Activated CD4-positive, alpha-beta T cell treated with anti-CD3 and anti-CD28 coated beads, Interleukin-2, amount 50 U/mL, for 48 hours (primary cell): ENCODE data around the gene TMEFF2.
"Not testable (repeated sequence)": the region's sequence is repeated elsewhere in the genome, so short reads cannot be mapped to it uniquely, and the experiment has no call there.

Experiments used
- DNase-seq, 2 experiments: peaks; one replicate each; pipeline ENCODE4 v3.0.0-alpha.2; 2020

TMEFF2 gene

DNA sequence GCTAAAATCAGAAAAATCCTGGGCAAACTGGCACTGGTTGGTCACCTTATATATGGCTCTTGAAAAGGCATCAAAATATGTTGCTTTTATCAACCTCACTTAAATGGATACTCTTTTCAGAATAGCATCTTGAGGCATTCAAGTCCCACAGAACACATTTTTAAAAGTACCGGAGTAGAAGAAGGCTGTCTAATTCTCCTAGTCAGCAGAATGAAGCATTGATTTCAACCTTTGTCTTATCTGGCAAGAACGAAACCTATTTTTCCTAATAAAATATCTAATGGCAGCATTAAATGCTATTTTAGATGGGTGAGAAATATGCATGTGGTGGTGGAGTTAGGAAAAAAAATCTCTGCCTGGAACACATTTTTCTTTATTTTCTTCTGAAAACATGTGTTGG is 27.8 kb downstream of the TMEFF2 start:
- no peak for DNase-seq

DNA sequence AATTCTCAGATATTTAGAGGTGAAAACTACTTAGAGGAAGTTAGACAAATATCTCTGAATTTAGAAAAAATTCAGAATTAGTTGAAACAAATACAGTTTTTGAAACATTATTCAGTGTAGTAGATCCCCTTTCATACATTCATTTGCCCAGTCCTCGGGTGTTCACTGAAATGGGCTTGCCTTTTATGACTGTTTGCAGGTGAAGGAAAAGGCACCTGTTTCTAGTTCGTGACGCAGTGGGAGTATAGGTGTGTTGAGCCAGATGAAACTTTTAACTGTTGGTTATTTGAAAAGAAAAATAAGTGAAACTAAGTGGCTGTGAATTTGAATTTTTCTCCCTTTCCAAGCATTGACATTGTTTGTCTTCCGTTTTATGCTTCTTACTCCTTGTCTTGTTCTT is 28.9 kb downstream of the TMEFF2 start:
- DNase-seq, result no peak

DNA sequence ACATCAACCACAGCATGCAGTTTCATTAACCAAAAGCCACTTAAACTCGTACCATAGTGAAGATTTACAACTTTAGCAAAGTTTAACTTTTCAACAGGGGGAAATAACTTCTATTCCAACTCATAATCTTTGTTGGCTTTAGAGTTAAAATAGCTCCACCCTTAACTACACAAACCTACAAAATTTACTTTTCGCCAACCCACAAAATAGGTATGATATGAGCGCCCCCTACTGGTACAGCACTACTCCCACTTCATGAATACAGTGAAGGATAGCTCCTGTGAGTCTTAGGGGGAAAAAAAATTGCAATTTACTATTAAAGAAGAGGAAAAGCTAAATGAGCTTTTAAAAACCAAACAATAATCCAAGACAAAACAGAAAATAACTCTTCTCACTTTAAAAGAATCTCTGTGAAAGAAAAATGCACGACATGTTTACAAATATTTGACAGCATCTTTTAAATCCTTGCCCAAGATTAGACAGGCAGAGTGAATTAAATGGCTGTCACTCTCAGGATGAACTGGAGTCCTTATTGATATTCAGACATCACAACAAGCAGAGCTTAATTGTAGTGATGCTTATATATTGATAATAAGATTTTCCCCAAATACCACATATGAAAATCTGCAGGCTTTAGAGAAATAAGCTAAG is 32.2 kb downstream of the TMEFF2 start:
- peak; percentile 60 to 73 for DNase-seq

DNA sequence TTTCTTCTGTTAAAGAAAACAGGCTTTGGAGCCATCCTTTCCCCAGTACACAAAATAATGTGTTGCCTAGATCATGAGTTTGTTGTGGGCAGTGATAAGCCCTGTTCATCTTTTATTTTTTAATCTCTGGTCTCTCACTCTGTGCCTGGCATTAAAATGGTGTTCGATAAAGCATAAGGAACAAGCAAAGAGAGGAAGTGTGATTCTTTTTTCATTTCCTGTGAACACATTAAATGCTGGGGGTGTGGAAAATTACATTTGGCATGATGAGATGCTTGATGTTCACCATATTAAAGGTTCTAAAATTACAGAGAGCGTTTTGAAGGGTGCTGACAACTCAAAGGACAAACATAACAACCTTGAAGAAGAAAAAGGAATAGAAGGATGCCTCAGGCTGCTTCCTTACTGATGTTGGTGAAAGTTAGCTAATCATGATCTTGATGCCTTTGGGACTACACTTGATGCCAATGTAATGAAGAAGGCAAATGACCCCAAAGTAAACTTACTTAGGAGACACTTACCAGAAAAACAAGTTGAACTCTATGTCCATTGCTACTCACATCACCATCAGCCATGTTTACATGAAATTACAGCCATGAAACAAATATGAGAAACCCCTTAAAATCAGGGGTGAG is 33.0 kb downstream of the TMEFF2 start:
- DNase-seq, result no peak

DNA sequence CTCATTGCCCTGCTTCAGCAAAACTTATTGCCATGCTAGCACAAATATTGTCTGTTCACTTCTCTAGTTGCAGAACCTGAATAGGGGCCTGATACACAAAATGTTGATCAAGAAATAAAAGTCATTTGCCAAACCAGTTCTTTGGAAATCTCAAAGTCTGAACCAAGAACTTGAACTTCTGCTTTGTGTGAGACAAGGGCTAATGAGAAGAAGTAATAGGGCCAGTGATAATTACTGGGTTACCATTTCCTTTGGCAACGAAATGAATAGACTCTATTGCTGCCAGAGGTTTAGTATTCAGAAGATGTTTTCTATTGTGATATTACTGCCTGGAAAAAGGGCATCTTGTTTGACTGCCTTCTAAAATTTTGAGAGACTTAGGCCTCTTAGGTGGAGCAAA is 35.0 kb downstream of the TMEFF2 start:
- DNase-seq, result no peak

DNA sequence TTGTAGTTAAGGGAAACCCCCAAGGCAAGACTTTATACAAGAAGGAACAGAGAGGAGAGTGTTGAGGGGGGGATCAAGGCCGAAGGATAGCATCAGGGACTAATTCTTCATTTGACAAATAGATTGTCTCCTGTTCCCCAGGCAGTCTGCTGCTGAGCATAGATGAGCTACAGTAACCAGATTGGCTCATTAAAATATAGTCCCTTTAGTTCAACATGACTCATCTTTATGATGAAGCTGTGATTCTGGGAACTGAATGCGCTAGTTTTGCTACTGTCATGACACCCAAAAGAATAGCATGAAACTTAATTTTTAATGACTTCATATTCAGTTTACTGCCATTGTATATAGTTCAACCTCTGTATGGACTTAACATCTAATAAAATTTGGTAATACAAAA is 35.5 kb downstream of the TMEFF2 start:
- DNase-seq, result no peak

DNA sequence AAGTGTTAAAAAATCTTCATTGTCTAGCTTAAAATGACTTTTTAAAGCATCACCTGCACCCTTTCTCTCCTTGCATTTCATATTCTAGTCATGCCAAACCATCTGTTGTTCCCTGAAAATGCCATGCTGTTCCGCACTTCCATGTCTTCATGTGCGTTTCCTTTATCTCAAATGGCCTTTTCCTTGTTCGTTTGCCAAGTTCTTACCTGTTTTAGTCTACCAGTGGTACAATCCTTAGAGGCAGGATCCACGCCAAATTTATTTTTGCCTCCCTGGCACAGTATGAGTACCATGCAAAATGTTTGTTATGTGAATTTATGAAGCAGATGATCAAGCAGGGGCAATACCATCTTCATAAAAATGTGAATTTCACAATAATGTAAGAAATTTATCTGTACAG is 37.0 kb downstream of the TMEFF2 start:
- no peak for DNase-seq

DNA sequence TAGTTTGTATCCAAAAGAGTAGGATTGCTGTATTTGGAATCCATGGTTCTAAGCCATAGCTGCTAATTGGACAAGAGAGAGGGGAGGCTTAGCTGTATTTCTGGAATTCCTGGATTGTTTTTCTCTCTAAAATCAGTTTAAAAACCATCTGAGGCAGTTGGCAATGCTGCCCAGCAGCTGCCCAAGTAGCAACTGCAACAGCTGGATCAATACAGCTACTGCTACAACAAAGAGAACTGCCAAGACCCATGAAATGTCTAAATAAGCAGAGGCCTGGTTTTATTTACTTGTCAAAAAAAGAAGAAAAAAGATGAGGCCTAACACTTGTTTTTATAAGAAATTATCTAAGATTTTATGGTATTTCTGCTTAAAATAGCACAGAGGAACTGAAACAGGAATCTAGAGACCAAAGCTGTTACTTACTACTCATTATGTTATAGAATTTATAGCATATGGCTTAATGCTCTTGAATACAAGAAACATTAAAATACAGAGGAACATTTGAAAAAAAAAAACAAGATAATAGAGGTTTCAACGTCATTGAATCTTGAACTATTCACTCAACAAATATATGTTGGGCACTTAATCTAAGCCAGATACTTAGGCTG is 39.1 kb downstream of the TMEFF2 start:
- DNase-seq, result no peak

DNA sequence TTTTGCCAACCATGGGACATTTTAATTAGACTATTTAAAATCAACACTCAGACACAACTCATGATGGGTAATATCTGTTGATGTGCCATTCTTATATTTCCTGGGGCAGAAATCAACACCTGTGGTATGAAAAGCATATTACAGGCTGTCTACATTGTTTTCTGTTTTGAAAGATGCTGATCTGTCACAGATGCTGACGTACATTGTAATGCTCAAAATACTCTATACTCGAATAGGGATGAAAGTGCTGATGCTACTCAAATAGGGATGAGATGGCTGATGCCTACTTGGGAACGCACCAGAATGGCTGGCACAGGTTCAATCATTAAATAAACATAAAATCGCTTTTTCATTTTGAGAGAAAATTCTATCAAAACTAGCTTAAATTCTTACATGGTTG is 41.2 kb downstream of the TMEFF2 start:
- no peak for DNase-seq

DNA sequence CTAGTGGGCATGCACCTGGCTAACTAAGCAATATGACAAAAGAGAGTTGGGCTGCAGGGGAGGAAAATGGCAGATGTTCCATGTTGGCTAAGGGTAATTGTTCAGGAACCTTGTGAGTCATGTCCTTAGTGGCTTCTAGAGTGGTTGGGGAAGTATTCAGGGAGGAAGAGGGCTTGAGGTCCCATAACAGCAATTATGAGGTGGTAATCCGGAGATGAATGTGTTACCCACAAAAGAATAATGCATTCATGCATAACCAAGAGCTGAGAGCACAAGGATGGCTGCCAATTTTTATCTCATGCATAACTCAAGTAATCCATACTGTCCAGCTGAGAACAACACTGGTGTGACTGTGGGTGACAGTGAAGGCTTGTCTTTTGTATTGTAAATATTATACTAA is 42.9 kb downstream of the TMEFF2 start:
- no peak for DNase-seq

DNA sequence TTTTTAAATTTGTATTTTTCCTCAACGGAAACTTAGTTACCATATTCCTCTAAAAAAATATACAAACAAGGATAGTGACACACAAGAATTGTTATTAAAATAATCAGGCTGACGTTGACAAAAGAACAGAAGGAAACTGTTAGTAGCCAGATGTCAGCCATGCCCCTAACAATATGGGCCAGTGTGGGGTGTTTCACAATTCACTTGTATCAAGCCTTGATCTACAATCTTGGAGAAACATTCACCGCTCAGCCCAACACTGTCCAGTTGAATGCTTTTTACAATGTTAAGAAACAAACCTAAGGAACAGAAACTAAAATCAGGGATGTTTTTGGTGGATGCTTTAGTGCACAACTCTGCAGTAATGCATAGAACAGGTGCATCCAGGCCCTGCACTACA is 44.6 kb downstream of the TMEFF2 start:
- no peak for DNase-seq

DNA sequence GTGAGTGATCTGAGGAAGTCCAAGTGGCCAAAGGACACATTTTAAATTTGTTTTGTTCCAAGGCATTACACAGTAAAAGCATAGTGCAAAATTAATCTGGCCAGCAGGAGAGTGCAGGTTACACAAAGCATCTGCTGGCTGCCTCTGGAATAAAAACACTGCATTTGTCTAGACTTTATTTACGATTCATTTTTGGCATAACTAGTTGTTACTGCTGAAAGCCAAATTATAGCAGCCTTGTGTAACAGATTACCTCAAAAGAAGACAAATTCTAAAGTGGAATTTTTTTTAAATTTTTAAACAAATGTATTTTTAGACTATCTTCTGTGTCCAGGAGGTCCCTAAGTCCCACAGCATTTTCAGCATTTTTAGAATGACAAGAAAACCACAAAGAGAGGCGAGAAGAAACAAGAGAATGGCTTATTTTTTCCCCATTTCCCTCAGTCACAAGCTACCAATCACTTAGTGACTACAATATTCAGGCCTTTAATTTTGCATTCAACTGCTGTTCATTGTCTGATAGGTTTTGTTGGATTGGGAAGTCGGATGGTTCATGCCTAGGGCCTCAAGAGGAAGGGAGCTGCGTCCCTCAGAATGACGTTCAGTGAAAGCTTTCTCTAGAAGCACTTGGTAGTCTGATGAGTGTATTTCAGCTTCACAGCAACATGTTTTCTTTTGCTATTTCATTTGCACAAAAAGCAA is 46.0 kb downstream of the TMEFF2 start:
- no peak for DNase-seq

DNA sequence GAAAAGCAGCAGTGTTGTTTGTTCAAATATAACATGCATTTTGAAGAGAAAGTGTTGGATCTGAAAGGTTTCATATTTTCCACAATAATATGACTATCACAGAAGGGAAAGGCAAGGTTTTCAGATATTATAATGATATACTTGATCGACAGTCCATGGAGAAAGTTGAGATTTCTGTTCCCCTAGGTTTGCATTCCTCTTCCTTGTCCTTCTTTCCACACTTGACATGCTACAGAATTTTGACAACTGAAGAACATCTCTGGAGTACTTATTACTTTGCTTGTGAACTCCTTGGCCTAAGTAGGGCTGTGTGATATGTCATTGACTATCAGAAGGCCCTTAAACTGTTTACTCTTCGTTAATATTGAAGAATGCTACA is 46.5 kb downstream of the TMEFF2 start:
- no peak for DNase-seq

DNA sequence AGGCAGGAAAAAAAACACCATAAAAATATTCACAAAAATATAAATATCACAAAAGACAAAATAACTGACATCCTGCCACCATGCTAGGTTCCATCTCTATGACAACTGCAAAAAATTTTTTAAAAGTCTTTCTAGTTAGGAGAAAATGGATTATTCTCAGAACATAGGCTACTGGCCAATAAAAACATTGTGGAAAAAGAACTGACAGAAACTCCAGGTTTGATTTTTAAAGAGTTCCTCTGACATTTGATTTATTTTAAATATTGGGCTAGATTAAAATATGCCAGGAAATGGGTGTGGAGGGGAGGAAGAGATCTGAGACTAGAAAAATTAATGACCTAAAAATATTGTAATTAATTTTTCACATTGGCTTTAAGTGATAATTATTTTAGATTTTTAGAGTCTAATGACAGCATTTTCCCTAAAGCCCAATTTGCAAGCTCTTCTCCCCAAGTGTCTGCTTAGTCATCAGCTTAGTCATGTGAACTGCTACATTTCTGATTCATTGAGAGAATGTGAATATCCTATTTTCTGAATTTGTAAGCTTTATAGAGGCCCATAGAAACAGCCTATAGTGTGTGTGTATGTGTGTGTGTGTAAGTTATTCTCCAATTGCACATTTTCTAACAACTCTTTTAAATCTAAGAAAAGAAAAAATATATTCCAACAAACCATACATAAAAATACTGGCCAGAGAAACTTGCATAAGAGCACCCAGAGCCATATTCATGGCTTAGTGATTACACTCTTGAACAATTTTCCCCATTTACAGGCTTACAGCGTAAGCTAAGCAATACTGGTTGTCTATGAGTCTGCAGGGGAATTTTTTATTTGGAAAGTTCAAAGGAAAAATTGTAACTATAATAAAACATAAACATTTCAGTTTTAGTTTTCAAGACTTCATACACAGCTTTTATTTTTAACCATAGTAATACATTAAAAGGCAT is 48.4 kb downstream of the TMEFF2 start:
- DNase-seq, result no peak

DNA sequence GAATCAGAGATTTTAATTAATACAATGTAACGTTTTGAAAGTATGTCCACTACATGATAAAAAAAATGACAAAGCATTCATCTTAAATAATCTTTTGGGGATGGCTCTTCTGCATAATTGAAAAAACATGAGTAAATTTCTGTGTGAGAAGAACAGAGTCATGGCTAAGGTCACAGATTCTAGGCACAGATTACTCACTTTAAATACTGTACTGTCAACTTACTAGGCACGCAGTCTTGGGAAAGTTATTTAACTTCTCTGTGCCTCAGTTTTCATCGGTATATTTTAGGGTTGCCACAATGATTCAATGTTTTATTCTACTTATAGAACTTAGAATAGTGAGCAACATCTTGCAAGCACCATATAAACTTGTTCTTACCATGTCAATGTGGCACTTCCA is 49.2 kb downstream of the TMEFF2 start:
- no peak for DNase-seq

DNA sequence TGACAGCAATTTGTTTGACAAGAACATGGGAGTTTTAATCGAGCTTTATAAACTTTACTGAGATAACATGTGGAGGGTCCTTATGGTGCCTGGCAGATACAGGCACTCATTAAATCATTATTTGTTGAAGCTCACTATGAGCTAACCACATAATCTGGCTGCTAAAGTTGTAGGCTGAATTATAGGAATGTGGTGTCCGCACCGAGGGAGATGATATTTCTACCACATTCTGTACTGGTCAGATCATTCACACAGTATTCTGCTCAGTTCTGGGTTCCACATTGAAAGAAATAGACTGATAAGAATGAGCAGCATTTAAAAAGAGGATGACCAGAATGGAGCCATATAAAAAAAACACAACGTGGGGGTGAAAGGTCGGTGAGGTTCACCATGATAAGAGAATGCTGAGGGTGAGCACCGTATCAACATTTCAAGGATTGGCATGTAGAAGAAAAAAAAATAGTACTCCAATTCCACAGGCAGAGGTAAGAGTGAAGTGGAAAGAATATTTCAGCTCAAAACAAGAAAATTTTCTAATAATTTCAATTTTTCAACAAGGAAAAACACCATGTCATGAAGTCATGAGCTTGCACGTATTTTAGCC is 54.4 kb downstream of the TMEFF2 start:
- DNase-seq, result no peak

DNA sequence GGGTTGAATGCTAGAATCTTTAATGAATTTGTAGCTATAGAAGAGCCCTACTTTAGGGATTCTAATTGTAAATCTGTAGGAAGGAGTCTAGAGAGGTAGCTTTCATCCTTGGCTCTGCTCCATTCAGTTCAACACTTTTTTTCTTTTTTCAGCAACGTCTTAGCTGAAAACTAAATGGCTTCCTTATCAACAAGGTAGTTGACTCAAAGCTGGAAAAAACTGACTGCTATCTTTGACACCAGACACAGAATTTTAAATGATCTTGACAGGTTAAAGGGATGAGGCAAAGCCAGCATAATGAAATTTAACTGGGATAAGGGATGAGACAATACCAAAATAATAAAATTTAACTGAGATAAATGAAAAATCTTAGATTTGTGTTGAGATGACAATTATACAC is 54.9 kb downstream of the TMEFF2 start:
- no peak for DNase-seq

DNA sequence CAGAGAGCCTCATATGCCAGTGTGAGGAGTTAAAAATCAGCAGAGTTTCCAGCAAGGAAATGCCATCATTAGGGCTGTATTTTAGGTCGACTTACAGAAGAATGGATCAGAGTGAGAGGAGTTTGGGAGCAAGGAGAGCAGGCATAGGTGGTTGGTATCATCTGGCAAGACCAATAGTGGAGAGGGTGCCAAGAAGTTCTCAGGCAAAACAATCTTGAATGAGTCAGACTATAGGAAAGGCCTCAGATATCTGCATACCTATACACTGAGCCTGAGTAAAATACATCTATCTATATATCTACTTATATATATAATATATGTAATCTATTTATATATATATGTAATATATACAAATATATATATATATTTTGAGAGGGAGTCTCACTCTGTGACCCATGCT is 57.3 kb downstream of the TMEFF2 start:
- no peak for DNase-seq

DNA sequence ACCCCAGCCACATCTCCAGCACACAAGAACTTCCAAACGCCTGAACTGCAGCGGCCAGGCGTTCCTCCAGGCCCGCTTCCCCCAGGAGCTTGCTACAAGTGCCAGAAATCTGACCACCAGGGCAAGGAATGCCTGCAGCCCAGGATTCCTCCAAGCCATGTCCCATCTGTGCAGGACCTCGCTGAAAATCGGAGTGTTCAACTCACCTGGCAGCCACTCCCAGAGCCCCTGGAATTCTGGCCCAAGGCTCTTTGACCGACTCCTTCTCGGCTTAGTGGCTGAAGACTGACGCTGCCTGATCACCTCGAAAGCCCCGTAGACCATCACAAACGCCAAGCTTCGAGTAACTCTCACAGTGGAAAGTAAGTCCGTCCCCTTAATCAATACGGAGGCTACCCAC is 62.1 kb downstream of the TMEFF2 start:
- DNase-seq, result not testable (repeated sequence)

DNA sequence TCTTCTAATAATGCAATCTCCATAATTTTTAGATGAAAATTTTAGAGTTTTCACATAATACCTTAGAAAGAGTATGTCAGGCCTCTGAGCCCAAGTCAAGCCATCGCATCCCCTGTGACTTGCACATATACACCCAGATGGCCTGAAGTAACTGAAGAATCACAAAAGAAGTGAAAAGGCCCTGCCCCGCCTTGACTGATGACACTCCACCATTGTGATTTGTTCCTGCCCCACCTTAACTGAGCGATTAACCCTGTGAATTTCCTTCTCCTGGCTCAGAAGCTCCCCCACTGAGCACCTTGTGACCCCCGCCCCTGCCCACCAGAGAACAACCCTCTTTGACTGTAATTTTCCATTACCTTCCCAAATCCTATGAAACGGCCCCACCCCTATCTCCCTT is 64.4 kb downstream of the TMEFF2 start:
- not testable (repeated sequence) for DNase-seq

DNA sequence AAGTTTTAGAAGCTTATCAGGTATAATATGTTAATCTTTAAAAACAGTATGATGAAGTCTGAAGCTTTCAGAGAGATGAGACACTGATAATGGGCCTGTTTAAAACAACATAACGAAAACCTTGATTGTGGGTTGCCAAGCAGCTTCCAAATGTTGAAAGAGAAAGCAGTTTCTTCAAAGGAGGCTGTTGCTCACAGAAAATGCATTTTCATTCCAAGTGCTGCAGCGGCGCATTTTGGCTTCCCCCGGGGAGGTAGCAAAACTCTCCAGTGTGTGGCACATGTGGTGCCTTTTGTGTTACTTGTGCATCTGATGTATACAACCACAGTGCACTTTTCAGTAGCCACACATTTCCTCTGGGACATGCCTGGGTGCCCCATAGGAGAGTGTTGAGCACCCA is 66.1 kb downstream of the TMEFF2 start:
- no peak for DNase-seq

DNA sequence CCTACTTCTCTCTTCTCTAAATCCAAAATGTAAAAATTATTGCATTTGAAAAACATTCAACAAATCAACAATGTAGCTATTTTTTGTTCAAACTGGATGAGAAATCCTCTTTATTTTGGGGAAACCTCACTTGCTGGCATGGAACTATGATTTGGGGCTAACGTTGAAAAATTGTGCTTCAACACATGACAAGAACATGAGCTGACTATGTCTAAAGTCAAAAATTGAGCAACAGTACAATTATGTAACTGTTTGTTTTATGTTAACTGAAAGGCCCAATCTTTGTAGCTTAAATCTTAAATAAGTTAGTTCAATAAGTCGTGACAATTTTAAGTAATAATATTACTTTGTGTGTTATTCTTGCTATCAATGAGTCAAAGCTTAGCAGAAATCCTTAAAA is 67.3 kb downstream of the TMEFF2 start:
- DNase-seq, result no peak

DNA sequence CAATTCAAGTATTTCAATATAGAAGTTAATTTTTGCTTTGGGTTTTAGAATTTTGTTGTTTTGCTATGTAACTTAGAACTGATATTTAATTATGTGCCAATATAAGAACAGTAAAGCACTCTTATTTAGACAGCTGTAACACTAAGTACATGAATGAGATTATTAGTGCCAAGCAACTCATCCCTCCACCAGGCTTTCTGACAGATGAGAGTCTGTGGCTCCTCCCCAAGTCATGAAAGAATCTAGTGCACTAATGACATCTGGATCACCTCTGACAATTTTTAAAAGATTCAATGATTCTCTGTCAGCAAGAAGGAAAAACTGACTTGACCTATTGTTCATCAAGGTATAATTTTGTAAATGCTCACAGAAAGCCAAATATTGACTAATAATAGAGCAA is 67.8 kb downstream of the TMEFF2 start:
- no peak for DNase-seq
